K562 (cell line): Measurements from ENCODE around the gene CCDC88C. TPM values are rescaled to one million over a fixed set of nuclear protein-coding genes. Genes with fewer than 3 reads are reported as not detected.
A peak's percentile ranks its signal among the peaks of the same experiment; 100 is the strongest.

ENCODE experiments used
- BCL6 ChIP-seq: fragments of 250-450 bp; sonication (Bioruptor Pico); IDR thresholded peaks from 2 replicates; pipeline ENCODE4 v1.4.0; 2020
- BRD4 ChIP-seq: fragments of 200-600 bp; sonication (generic); IDR thresholded peaks from 2 replicates; pipeline ENCODE4 v1.6.1; 2017; ENCODE audit warnings: inconsistent platforms
- C11orf30 ChIP-seq: fragments of 450-650 bp; IDR thresholded peaks from 2 replicates; pipeline ENCODE4 v1.6.1; 2016; ENCODE audit warnings: low read depth, mild to moderate bottlenecking
- CBX1 ChIP-seq: sonication (generic); IDR thresholded peaks from 2 replicates; pipeline ENCODE4 v1.6.1; 2016; ENCODE audit warnings: antibody characterized with exemption, low read depth, mild to moderate bottlenecking
- DLX4 ChIP-seq: fragments of 250-450 bp; sonication (Bioruptor Pico); IDR thresholded peaks from 2 replicates; pipeline ENCODE4 v1.6.1; 2021; ENCODE audit warnings: mild to moderate bottlenecking
- GABPB2 ChIP-seq: fragments of 250-450 bp; sonication (Bioruptor Pico); conservative IDR thresholded peaks from 2 replicates; pipeline ENCODE4 v1.5.1; 2021; ENCODE audit warnings: mild to moderate bottlenecking
- KAT8 ChIP-seq: fragments of 450-650 bp; IDR thresholded peaks from 2 replicates; pipeline ENCODE4 v1.6.1; 2016; ENCODE audit warnings: low read depth, mild to moderate bottlenecking
- MCM5 ChIP-seq: fragments of 450-650 bp; IDR thresholded peaks from 2 replicates; pipeline ENCODE4 v1.6.1; 2016; ENCODE audit warnings: low read depth
- MYNN ChIP-seq, 2 experiments: sonication (generic); formaldehyde crosslinking in 1 of 2; IDR thresholded peaks; 2 replicates each; pipeline versions ENCODE4 v1.5.0 to v1.6.1; 2016 to 2020; ENCODE audit warnings: antibody characterized with exemption in 1 of 2, missing genetic modification reagents in 1 of 2
- NR2C2 ChIP-seq, 2 experiments: fragments of 200-800 bp in 1 of 2; sonication (Bioruptor generic) in 1 of 2; sonication (generic) in 1 of 2; formaldehyde crosslinking in 1 of 2; IDR thresholded peaks; 2 replicates each; pipeline versions ENCODE4 v1.6.1 to v1.8.0; 2016 to 2022; ENCODE audit warnings: mild to moderate bottlenecking in 1 of 2, missing compliant biosample characterization in 1 of 2, missing genetic modification characterization in 1 of 2, missing genetic modification reagents in 1 of 2
- POLR2AphosphoS5 ChIP-seq: IDR thresholded peaks from 2 replicates; pipeline ENCODE4 v1.6.1; 2011; ENCODE audit warnings: mild to moderate bottlenecking, low read depth, low read length, moderate library complexity; ENCODE audit not compliant: control insufficient read depth, insufficient read depth
- POLR2H ChIP-seq: IDR thresholded peaks from 2 replicates; pipeline ENCODE4 v1.6.1; 2016; ENCODE audit warnings: missing genetic modification characterization, low read depth, mild to moderate bottlenecking, control low read depth, missing compliant biosample characterization, moderate library complexity
- RNF2 ChIP-seq: sonication (generic); IDR thresholded peaks from 2 replicates; pipeline ENCODE4 v1.6.1; 2016
- SMAD1 ChIP-seq: fragments of 150-350 bp; IDR thresholded peaks from 2 replicates; pipeline ENCODE4 v1.6.1; 2014; ENCODE audit warnings: low read length, low read depth; ENCODE audit not compliant: partially characterized antibody
- SRSF1 ChIP-seq: fragments of 200-400 bp; formaldehyde crosslinking; IDR thresholded peaks from 2 replicates; pipeline ENCODE4 v1.6.1; 2017; ENCODE audit warnings: mild to moderate bottlenecking, low read depth, low read length, moderate library complexity
- SRSF9 ChIP-seq: fragments of 200-400 bp; formaldehyde crosslinking; IDR thresholded peaks from 2 replicates; pipeline ENCODE4 v1.6.1; 2017; ENCODE audit warnings: low read depth, low read length, borderline replicate concordance
- TCF3 ChIP-seq: sonication (generic); formaldehyde crosslinking; IDR thresholded peaks from 2 replicates; pipeline ENCODE4 v1.4.0; 2020; ENCODE audit warnings: mild to moderate bottlenecking, missing genetic modification reagents
- ZBED1 ChIP-seq: IDR thresholded peaks from 2 replicates; pipeline ENCODE4 v1.6.1; 2014
- ZNF175 ChIP-seq: fragments of 200-800 bp; sonication (Bioruptor generic); IDR thresholded peaks from 2 replicates; pipeline ENCODE4 v1.6.1; 2016; ENCODE audit warnings: low read depth, mild to moderate bottlenecking, missing genetic modification characterization, missing compliant biosample characterization
- ZNF263 ChIP-seq: sonication (generic); formaldehyde crosslinking; IDR thresholded peaks from 2 replicates; pipeline ENCODE4 v1.8.0; 2022; ENCODE audit warnings: mild to moderate bottlenecking, missing genetic modification reagents, borderline replicate concordance
- ZNF584 ChIP-seq: fragments of 200-800 bp; sonication (Bioruptor generic); IDR thresholded peaks from 2 replicates; pipeline ENCODE4 v1.6.1; 2016; ENCODE audit warnings: low read depth, mild to moderate bottlenecking, missing genetic modification characterization, missing compliant biosample characterization
- ZNF695 ChIP-seq: fragments of 450-650 bp; formaldehyde crosslinking; IDR thresholded peaks from 2 replicates; pipeline ENCODE4 v1.4.0; 2020; ENCODE audit warnings: mild to moderate bottlenecking, moderate library complexity
- ZNF780A ChIP-seq: fragments of 250-450 bp; sonication (Bioruptor Pico); IDR thresholded peaks from 2 replicates; pipeline ENCODE4 v1.5.0; 2021; ENCODE audit warnings: mild to moderate bottlenecking
- polyA plus RNA-seq, 8 experiments: library from polyadenylated mRNA; depleted of rRNA in 4 of 8; stranded (reverse) in 5 of 8; unstranded in 3 of 8; fragments of >200 nt; fragmentation: Nextera tagmentation in 2 of 8; fragmentation: Illumina TruSeq in 1 of 8; extraction: Ambion mirVana in 2 of 8; extraction: Trizol in 1 of 8; gene quantifications; 2 replicates each; pipeline versions ENCODE4 v1.2.1 to v1.2.3, GENCODE V29; 2011 to 2014; ENCODE audit warnings: inconsistent platforms in 1 of 8, missing spikeins in 1 of 8
- total RNA-seq, 7 experiments: library from RNA; depleted of rRNA in 6 of 7; stranded (reverse); fragments of >200 nt in 6 of 7; fragmentation: Illumina TruSeq in 2 of 7; extraction: Trizol in 2 of 7; gene quantifications; 2 replicates each; pipeline versions ENCODE4 v1.2.1 to v1.2.3, GENCODE V29; 2011 to 2021; ENCODE audit warnings: low replicate concordance in 1 of 7
- TF ChIP-seq, protein P1 (sequence below): sonication (generic); formaldehyde crosslinking; IDR thresholded peaks from 2 replicates; pipeline ENCODE4 v1.8.0; 2022; ENCODE audit warnings: mild to moderate bottlenecking, missing genetic modification reagents
- TF ChIP-seq, protein P2 (sequence below): fragments of 450-650 bp; IDR thresholded peaks from 2 replicates; pipeline ENCODE4 v1.7.1; 2018; ENCODE audit warnings: mild to moderate bottlenecking, low read depth; ENCODE audit not compliant: partially characterized antibody
- TF ChIP-seq, protein P3 (sequence below), 3 experiments: IDR thresholded peaks in 2 of 3; conservative IDR thresholded peaks in 1 of 3; 2 replicates each; pipeline ENCODE4 v1.5.1; 2011 to 2012; ENCODE audit warnings: low read length in 3 of 3, mild to moderate bottlenecking in 3 of 3, control low read depth in 2 of 3, improper control_type of control experiment in 1 of 3, inconsistent platforms in 1 of 3, low read depth in 1 of 3, mixed read lengths in 1 of 3, moderate library complexity in 1 of 3; ENCODE audit not compliant: insufficient read depth in 2 of 3

Gene CCDC88C
- total and polyA plus RNA-seq, 9 of the 15 experiments (the other 6 are each of a cell fraction or from before 2014, with no cell fraction given): 0.62 to 22.5 (median 10.7) TPM

DNA sequence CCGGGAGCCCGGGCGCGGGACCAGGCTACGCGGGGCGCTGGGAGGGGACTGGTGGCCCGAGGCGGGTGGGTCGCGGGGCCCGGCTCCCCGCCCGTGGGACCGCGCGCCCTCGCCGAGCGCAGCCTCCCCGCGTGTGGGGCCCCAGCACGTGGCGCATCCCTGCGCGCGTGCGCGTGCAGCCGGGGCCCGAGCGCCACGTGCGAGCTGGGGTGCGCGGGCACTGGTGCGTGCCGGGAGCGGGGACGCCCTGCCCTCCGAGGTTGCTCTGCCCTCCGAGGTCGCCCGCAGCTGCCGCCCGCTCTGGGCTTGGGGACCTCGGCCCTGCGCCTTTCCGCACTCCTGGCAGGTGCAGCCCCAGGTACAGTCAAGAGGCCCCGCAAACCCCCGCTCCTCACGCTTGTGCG lies 365 bp upstream of the CCDC88C start (continued):
- no peak for TF ChIP-seq SRSF9
- no peak for TF ChIP-seq SMAD1
- TF ChIP-seq TCF3 (CRISPR knock-in tag): no peak
- TF ChIP-seq SRSF1: no peak
- TF ChIP-seq, protein P1, sequence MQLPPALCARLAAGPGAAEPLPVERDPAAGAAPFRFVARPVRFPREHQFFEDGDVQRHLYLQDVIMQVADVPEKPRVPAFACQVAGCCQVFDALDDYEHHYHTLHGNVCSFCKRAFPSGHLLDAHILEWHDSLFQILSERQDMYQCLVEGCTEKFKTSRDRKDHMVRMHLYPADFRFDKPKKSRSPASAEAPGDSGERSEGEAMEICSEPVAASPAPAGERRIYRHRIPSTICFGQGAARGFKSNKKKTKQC: peak; percentile 99
- no peak for TF ChIP-seq BCL6 (CRISPR knock-in tag)
- TF ChIP-seq NR2C2 (CRISPR knock-in tag; IDR thresholded peaks at IDR 0.05): peak; percentile 89
- no peak for TF ChIP-seq NR2C2 (tag; IDR thresholded peaks at IDR 0.05)
- TF ChIP-seq POLR2H (tag): no peak
- TF ChIP-seq ZNF263 (CRISPR knock-in tag): peak; percentile 56
- TF ChIP-seq DLX4: no peak
- no peak for TF ChIP-seq MYNN (IDR thresholded peaks at IDR 0.05)
- TF ChIP-seq MYNN (CRISPR knock-in tag; IDR thresholded peaks at IDR 0.05): no peak
- TF ChIP-seq POLR2AphosphoS5: no peak
- no peak for TF ChIP-seq ZNF780A (CRISPR knock-in tag)
- TF ChIP-seq RNF2: no peak
- TF ChIP-seq MCM5: no peak
- TF ChIP-seq C11orf30: no peak
- no peak for TF ChIP-seq BRD4
- no peak for TF ChIP-seq ZNF695 (CRISPR knock-in tag)
- no peak for TF ChIP-seq ZBED1
- TF ChIP-seq ZNF175 (CRISPR knock-in tag): no peak
- no peak for TF ChIP-seq ZNF584 (CRISPR knock-in tag)
- TF ChIP-seq CBX1: no peak
- no peak for TF ChIP-seq KAT8
- TF ChIP-seq, protein P2, sequence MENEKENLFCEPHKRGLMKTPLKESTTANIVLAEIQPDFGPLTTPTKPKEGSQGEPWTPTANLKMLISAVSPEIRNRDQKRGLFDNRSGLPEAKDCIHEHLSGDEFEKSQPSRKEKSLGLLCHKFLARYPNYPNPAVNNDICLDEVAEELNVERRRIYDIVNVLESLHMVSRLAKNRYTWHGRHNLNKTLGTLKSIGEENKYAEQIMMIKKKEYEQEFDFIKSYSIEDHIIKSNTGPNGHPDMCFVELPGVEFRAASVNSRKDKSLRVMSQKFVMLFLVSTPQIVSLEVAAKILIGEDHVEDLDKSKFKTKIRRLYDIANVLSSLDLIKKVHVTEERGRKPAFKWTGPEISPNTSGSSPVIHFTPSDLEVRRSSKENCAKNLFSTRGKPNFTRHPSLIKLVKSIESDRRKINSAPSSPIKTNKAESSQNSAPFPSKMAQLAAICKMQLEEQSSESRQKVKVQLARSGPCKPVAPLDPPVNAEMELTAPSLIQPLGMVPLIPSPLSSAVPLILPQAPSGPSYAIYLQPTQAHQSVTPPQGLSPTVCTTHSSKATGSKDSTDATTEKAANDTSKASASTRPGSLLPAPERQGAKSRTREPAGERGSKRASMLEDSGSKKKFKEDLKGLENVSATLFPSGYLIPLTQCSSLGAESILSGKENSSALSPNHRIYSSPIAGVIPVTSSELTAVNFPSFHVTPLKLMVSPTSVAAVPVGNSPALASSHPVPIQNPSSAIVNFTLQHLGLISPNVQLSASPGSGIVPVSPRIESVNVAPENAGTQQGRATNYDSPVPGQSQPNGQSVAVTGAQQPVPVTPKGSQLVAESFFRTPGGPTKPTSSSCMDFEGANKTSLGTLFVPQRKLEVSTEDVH: no peak
- TF ChIP-seq, protein P3, sequence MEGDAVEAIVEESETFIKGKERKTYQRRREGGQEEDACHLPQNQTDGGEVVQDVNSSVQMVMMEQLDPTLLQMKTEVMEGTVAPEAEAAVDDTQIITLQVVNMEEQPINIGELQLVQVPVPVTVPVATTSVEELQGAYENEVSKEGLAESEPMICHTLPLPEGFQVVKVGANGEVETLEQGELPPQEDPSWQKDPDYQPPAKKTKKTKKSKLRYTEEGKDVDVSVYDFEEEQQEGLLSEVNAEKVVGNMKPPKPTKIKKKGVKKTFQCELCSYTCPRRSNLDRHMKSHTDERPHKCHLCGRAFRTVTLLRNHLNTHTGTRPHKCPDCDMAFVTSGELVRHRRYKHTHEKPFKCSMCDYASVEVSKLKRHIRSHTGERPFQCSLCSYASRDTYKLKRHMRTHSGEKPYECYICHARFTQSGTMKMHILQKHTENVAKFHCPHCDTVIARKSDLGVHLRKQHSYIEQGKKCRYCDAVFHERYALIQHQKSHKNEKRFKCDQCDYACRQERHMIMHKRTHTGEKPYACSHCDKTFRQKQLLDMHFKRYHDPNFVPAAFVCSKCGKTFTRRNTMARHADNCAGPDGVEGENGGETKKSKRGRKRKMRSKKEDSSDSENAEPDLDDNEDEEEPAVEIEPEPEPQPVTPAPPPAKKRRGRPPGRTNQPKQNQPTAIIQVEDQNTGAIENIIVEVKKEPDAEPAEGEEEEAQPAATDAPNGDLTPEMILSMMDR (IDR thresholded peaks at IDR 0.05 in 2 of 3, conservative IDR thresholded peaks at IDR 0.05 in 1 of 3; ENCODE audit: insufficient read depth in 2 of 3, low read depth in 1 of 3, low read length in 3 of 3): no peak
- TF ChIP-seq GABPB2 (CRISPR knock-in tag): no peak
